Muscle layer of colon (tissue), 2 donors: ENCODE data around the gene CPNE8.

ENCODE experiments used
- H3K27ac ChIP-seq: one replicate; pipeline ENCODE4 v1.7.0; 2013; ENCODE audit warnings: low read depth, mild to moderate bottlenecking, low read length, moderate library complexity
- H3K27me3 ChIP-seq, 2 donors: one replicate each; pipeline ENCODE4 v1.7.0; 2013; ENCODE audit warnings: low read length in 2 of 2, mild to moderate bottlenecking in 2 of 2; ENCODE audit not compliant: insufficient read depth in 2 of 2, control insufficient read depth in 1 of 2
- H3K36me3 ChIP-seq: one replicate; pipeline ENCODE4 v1.7.0; 2013; ENCODE audit warnings: mild to moderate bottlenecking, low read length; ENCODE audit not compliant: insufficient read depth
- H3K4me1 ChIP-seq: one replicate; pipeline ENCODE4 v1.7.0; 2013; ENCODE audit warnings: mild to moderate bottlenecking, low read length; ENCODE audit not compliant: insufficient read depth
- H3K4me3 ChIP-seq, 2 donors: one replicate each; pipeline ENCODE4 v1.7.0; 2013; ENCODE audit warnings: low read length in 2 of 2, low read depth in 1 of 2, mild to moderate bottlenecking in 1 of 2, moderate library complexity in 1 of 2
- H3K9ac ChIP-seq: one replicate; pipeline ENCODE4 v1.7.0; 2013; ENCODE audit warnings: low read length
- H3K9me3 ChIP-seq: one replicate; pipeline ENCODE4 v1.7.0; 2013; ENCODE audit warnings: mild to moderate bottlenecking, low read length
- donor health status: abdominal sarcoma.
- donor health status: Adenocarcinoma of cecum.

Gene CPNE8

GRCh38 chr12:38875586-38876228 is 29.7 kb downstream of the CPNE8 start:
- H3K4me3 ChIP-seq: no peak overlapping the region
- no peaks in the 10 kb centered on the region for H3K36me3 ChIP-seq
- H3K9ac ChIP-seq: no peak overlapping the region
- no peaks in the 10 kb centered on the region for H3K4me1 ChIP-seq
- no peaks in the 10 kb centered on the region for H3K9me3 ChIP-seq
- no peak overlapping the region for H3K27ac ChIP-seq
- no peaks in the 10 kb centered on the region for H3K27me3 ChIP-seq

- H3K4me1 ChIP-seq: no peaks in the 10 kb centered on the region
- H3K9me3 ChIP-seq: no peaks in the 10 kb centered on the region
- H3K4me3 ChIP-seq: no peak overlapping the region
- H3K9ac ChIP-seq: no peak overlapping the region
- no peaks in the 10 kb centered on the region for H3K27me3 ChIP-seq
- no peak overlapping the region for H3K27ac ChIP-seq
- H3K36me3 ChIP-seq: no peaks in the 10 kb centered on the region
These were observed 32.8 kb downstream of the CPNE8 start for GRCh38 chr12:38872561-38872960.

GRCh38 chr12:38872156-38872555 is 33.2 kb downstream of the CPNE8 start:
- Histone ChIP-seq H3K9me3 (no peaks in the 10 kb centered on the region), H3K27me3 (no peaks in the 10 kb centered on the region), H3K9ac (no peak overlapping the region), H3K4me1 (no peaks in the 10 kb centered on the region), H3K27ac (no peak overlapping the region), H3K36me3 (no peaks in the 10 kb centered on the region), H3K4me3 (no peak overlapping the region)

GRCh38 chr12:38869036-38869435 is 36.4 kb downstream of the CPNE8 start:
- H3K36me3 ChIP-seq: no peaks in the 10 kb centered on the region
- H3K4me1 ChIP-seq: no peaks in the 10 kb centered on the region
- H3K4me3 ChIP-seq: no peak overlapping the region
- no peak overlapping the region for H3K27ac ChIP-seq
- H3K9me3 ChIP-seq: no peaks in the 10 kb centered on the region
- H3K9ac ChIP-seq: no peak overlapping the region
- H3K27me3 ChIP-seq: no peaks in the 10 kb centered on the region

- H3K4me3 ChIP-seq: no peak overlapping the region
- H3K27ac ChIP-seq: no peak overlapping the region
- no peak overlapping the region for H3K9ac ChIP-seq
- H3K9me3 ChIP-seq: no peaks in the 10 kb centered on the region
- no peaks in the 10 kb centered on the region for H3K27me3 ChIP-seq
- H3K4me1 ChIP-seq: no peaks in the 10 kb centered on the region
- no peaks in the 10 kb centered on the region for H3K36me3 ChIP-seq
These were observed 54.9 kb downstream of the CPNE8 start for GRCh38 chr12:38850461-38850860.

GRCh38 chr12:38847247-38847646 is 58.1 kb downstream of the CPNE8 start:
- H3K9ac ChIP-seq: no peak overlapping the region
- no peak overlapping the region for H3K27ac ChIP-seq
- H3K36me3 ChIP-seq: no peaks in the 10 kb centered on the region
- H3K4me1 ChIP-seq: no peaks in the 10 kb centered on the region
- no peaks in the 10 kb centered on the region for H3K9me3 ChIP-seq
- no peaks in the 10 kb centered on the region for H3K27me3 ChIP-seq
- H3K4me3 ChIP-seq: no peak overlapping the region

GRCh38 chr12:38844267-38844666 is 61.1 kb downstream of the CPNE8 start:
- Histone ChIP-seq H3K9ac (no peak overlapping the region), H3K4me1 (no peaks in the 10 kb centered on the region), H3K36me3 (no peaks in the 10 kb centered on the region), H3K9me3 (no peaks in the 10 kb centered on the region), H3K4me3 (no peak overlapping the region), H3K27ac (no peak overlapping the region), H3K27me3 (no peaks in the 10 kb centered on the region)

- Histone ChIP-seq H3K4me1 (no peaks in the 10 kb centered on the region), H3K27me3 (no peaks in the 10 kb centered on the region), H3K27ac (no peak overlapping the region), H3K9me3 (no peaks in the 10 kb centered on the region), H3K36me3 (no peaks in the 10 kb centered on the region), H3K4me3 (no peak overlapping the region), H3K9ac (no peak overlapping the region)
These were observed 67.1 kb downstream of the CPNE8 start for GRCh38 chr12:38838056-38838850.

GRCh38 chr12:38831715-38832114 is 73.7 kb downstream of the CPNE8 start:
- Histone ChIP-seq H3K4me1 (no peaks in the 10 kb centered on the region), H3K27me3 (no peaks in the 10 kb centered on the region), H3K4me3 (no peak overlapping the region), H3K36me3 (no peaks in the 10 kb centered on the region), H3K27ac (no peak overlapping the region), H3K9ac (no peak overlapping the region), H3K9me3 (no peaks in the 10 kb centered on the region)

GRCh38 chr12:38825006-38825405 is 80.4 kb downstream of the CPNE8 start:
- Histone ChIP-seq H3K9ac (no peak overlapping the region), H3K27me3 (no peaks in the 10 kb centered on the region), H3K36me3 (no peaks in the 10 kb centered on the region), H3K27ac (no peak overlapping the region), H3K4me1 (no peaks in the 10 kb centered on the region), H3K9me3 (no peaks in the 10 kb centered on the region), H3K4me3 (no peak overlapping the region)

- H3K9ac ChIP-seq: no peak overlapping the region
- no peaks in the 10 kb centered on the region for H3K36me3 ChIP-seq
- H3K27me3 ChIP-seq: no peaks in the 10 kb centered on the region
- no peak overlapping the region for H3K27ac ChIP-seq
- H3K4me3 ChIP-seq: no peak overlapping the region
- H3K9me3 ChIP-seq: no peaks in the 10 kb centered on the region
- H3K4me1 ChIP-seq: no peaks in the 10 kb centered on the region
These were observed 81.7 kb downstream of the CPNE8 start for GRCh38 chr12:38823738-38824137.

- Histone ChIP-seq H3K9me3 (no peaks in the 10 kb centered on the region), H3K9ac (no peak overlapping the region), H3K27ac (no peak overlapping the region), H3K36me3 (no peaks in the 10 kb centered on the region), H3K4me3 (no peak overlapping the region), H3K4me1 (no peaks in the 10 kb centered on the region), H3K27me3 (no peaks in the 10 kb centered on the region)
These were observed 82.1 kb downstream of the CPNE8 start for GRCh38 chr12:38823314-38823713.
